GOT3 (cell line): Measurements from ENCODE around the gene EPHA3.

Source experiments
- DNase-seq: peaks from one replicate; lab custom pipeline; 2025; ENCODE audit warnings: mixed read lengths; lab: John Stamatoyannopoulos, UW

EPHA3 gene

GRCh38 chr3:89449086-89449485 is 341.7 kb downstream of the EPHA3 start:
- DNase-seq: no peak

GRCh38 chr3:89452066-89452465 is 344.6 kb downstream of the EPHA3 start:
- DNase-seq: no peak

DNA sequence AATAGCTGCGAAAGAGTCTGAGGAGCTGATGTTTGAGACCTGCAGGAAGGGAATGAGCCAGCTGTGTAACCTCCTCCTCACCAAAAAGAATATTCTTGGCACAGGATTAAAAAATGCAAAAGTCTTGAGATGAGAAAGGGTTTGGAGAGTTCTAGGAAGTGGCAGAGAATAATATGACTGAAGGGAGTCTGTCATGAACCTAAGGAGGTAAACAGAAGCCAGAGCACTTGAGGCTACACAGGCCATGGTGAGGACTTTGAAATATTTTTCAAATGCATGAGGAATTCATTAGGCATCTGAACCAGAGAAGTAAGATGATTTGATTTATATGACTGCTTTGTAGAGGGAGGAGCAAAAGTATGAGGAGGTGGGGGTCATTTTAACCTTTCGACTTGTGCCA is 347.8 kb downstream of the EPHA3 start:
- no peak for DNase-seq

DNA sequence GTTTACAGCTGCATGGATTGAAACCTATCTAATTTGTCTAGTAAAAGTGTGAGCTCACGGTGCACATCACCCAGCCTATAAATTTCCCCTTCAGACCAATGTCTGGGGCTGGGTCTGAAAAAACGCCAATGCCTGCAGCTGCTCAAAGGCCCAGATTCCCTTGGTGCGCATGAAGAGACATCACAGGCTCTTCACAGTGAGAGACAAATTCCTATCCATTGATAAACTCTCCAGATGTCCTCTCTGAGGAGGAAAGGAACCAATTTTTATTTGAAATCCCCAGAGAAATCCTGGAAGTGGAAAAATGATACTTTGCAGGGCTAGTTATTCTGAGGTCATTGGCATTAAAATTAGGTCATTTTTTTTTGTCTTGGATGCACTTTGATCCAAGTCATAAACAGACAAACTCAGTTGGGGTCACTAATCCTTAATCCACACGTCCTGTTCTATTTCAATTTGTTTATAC is 360.5 kb downstream of the EPHA3 start:
- no peak for DNase-seq

DNA sequence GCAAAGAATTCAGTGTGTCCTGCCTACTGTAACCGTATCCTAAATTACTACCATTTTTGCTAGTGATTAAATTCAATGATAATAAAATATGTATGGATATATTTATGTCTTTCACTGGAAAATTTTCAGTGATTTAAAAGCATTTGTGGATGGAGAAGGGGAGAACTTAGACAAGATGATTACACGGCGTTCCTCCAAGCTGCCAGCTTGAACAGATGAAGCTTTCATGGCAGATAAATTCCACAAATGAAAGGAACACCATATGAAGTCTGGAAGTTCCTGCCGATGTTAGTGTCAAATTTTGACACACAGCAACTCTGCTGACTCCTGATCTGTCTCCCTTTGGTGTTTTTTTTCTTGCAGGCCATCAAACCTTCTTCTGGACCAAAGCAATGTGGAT is 364.7 kb downstream of the EPHA3 start:
- DNase-seq: no peak

- no peak for DNase-seq
These were observed 367.1 kb downstream of the EPHA3 start for GRCh38 chr3:89474333-89475130.

DNA sequence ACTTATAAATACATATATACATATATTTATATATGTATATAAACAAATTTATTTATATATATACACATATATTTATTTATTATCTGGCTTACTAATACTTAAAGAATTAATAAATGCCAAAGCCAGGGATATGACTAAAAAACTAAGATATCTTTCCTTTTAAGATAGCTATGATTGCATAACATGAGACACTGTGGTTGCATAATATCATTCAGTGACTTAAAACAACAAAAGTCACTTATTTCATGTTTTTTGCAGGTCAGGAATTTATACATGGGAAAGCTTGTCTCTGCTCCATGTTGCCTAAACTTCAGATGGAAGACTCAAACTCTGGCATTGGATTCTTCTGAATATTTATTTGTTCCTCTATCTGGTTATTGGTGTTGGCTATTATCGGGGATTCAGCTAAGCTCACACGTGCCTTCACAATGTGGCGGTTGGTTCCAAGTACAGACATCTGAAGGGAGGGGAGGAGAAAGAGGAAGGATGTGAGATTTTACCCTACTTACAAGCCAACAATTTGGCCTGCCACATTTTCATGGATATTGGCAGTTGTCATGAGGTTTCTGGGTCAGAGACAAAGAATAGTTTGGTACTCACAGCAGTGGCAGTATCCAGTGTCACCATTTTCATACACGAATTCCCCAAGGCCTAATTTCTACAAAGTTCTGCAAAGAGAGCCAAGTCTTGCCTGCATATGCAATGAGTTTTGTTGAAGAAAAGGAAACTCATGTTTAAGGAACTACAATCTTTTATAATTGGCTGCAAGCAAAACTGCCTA is 381.6 kb downstream of the EPHA3 start:
- DNase-seq: no peak

- no peak for DNase-seq
These were observed 382.7 kb downstream of the EPHA3 start for GRCh38 chr3:89490129-89490528.

DNA sequence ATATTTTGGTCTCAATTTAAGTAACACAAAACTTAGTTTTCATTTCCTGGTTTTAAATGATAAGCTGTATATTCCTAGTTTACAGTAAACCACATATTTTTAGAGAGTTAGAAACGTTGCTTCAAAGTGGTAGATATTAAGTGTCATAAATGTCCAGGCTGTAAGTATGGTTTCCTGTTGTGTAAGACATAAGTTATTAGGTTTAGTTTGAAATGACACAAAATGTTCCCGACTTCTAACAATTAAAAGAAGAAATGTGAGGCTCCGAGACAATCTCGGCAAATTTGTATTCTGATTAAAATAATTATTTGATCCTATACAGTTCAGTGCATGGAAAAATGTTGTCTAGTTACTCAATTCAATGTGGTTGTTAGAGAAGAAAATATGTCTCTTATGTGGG is 387.3 kb downstream of the EPHA3 start:
- DNase-seq: no peak

DNA sequence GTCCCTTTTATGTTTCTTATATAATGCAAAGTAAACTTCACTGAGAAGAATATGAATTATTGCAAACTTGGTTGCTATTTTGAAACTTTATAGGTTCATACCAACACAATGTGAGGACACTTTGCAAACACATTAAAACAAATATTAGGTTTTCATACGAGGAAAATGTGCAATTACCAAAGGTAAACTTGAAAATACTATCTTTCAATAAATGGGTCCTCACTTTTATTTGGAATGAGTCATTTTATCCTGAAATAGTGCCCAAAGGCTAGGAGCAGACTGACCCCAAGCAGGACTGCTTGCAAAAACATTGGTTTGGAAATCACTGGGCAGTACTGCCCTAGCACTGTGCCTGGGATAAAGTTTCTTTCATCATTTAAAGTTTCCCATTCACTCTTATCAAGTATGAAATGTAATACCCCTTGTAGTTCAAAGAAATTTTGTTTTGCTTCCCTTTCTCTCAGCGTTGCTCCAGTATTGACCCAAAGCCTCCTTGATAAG is 396.5 kb downstream of the EPHA3 start:
- no peak for DNase-seq

- DNase-seq: no peak
These were observed 397.0 kb downstream of the EPHA3 start for GRCh38 chr3:89504432-89504831.

GRCh38 chr3:89506462-89507103 is 399.2 kb downstream of the EPHA3 start:
- DNase-seq: no peak

DNA sequence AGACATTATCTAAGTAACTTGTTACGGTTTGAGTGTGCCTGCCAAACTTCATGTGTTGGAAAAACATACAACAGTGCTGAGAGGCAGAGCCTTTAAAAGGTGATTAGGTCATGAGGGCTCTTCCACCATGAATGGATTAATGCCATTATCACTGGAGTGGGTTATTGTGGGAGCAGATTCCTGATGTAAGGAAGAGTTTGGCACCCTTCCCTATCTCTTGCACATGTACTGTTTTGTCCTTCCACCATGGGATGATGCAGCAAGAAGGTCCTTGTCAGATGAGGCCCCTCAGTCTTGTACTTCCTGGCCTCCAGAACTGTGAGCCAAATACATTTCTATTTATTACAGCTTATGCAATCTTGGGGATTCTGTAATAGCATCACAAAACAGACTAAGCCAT is 413.9 kb downstream of the EPHA3 start:
- no peak for DNase-seq

- no peak for DNase-seq
These were observed 414.7 kb downstream of the EPHA3 start for GRCh38 chr3:89522155-89522554.

DNA sequence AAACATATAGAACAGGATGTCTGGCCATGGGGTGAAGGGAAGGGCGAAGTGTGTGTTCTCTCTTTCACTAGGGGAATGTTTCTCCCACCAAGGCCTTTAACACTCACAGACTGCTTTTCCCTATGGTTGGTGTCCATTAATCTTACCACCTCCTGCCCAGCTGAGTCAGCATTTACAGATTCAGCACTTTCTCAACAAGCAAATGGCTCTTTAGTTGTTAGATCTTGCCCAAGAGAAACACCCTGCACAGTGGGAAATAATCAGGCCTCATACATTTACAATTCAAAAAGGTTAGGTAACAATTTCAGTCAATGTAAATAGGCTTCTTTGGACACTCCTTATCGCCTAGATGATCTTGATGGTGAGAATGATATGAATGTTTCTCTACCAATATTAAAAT is 418.2 kb downstream of the EPHA3 start:
- DNase-seq: no peak

DNA sequence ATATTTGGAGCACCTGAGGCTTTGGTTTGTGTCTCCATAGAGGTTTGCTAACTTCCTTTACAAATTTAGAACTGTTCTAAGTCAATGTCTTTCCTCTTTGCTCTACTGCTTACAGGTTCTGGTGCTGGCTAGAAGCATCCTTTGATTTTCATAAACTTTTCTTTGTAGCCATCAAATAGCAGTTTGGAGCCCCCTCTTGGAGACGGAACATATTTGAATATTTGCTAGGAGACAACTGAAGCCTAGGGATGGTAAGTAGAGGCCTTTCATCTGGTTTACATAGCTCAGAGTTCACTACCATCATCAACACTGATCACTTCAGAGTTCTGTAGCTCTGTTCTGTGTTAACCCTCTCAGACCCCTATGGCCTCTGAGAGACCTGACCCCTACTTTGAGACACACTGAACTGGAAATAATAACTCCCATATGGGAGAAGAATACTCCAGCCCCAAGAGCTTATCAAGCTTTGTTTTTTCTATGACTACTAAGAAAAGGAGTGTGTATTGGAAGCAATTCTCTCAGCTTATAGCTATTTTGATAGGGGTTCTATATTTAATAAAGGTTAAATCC is 420.4 kb downstream of the EPHA3 start:
- no peak for DNase-seq
